Stimulated activated CD4-positive, alpha-beta T cell treated with anti-CD3 and anti-CD28 coated beads, TNF-alpha, amount 100 ng/mL, for 24 hours (primary cell): Measurements from ENCODE around the gene UNC5C.

ENCODE experiments used
- DNase-seq, 3 experiments: peaks; one replicate each; pipeline ENCODE4 v3.0.0-alpha.2; 2020; ENCODE audit warnings: low read depth in 3 of 3

Gene UNC5C

GRCh38 chr4:95466791-95467190, 82.0 kb downstream of the UNC5C start:
- no peak for DNase-seq

- DNase-seq = no peak
These were observed 83.8 kb downstream of the UNC5C start for GRCh38 chr4:95465010-95465409.

- no peak for DNase-seq
These were observed 85.9 kb downstream of the UNC5C start for GRCh38 chr4:95462921-95463320.

- no peak for DNase-seq
These were observed 91.4 kb downstream of the UNC5C start for GRCh38 chr4:95457353-95457752.

GRCh38 chr4:95450294-95450693, 98.5 kb downstream of the UNC5C start:
- DNase-seq = no peak

GRCh38 chr4:95446173-95446572, 102.6 kb downstream of the UNC5C start:
- DNase-seq = no peak

- DNase-seq = no peak
These were observed 103.5 kb downstream of the UNC5C start for GRCh38 chr4:95445251-95445650.

GRCh38 chr4:95444812-95445211, 104.0 kb downstream of the UNC5C start:
- DNase-seq = no peak

- DNase-seq = no peak
These were observed 108.9 kb downstream of the UNC5C start for GRCh38 chr4:95439896-95440295.

- no peak for DNase-seq
These were observed 109.7 kb downstream of the UNC5C start for GRCh38 chr4:95439071-95439470.

GRCh38 chr4:95432466-95432865, 116.3 kb downstream of the UNC5C start:
- DNase-seq = no peak

GRCh38 chr4:95431678-95432077, 117.1 kb downstream of the UNC5C start:
- DNase-seq = no peak

- DNase-seq = no peak
These were observed 119.4 kb downstream of the UNC5C start for GRCh38 chr4:95429416-95429815.

GRCh38 chr4:95428291-95429070, 120.3 kb downstream of the UNC5C start:
- DNase-seq = no peak

GRCh38 chr4:95426455-95426854, 122.3 kb downstream of the UNC5C start:
- no peak for DNase-seq

- DNase-seq = no peak
These were observed 126.3 kb downstream of the UNC5C start for GRCh38 chr4:95422436-95422835.

GRCh38 chr4:95421869-95422268, 126.9 kb downstream of the UNC5C start:
- DNase-seq = no peak

GRCh38 chr4:95417531-95417930, 131.2 kb downstream of the UNC5C start:
- no peak for DNase-seq

GRCh38 chr4:95415346-95415771, 133.4 kb downstream of the UNC5C start:
- DNase-seq = no peak

- no peak for DNase-seq
These were observed 137.2 kb downstream of the UNC5C start for GRCh38 chr4:95411371-95412088.

- DNase-seq = no peak
These were observed 138.3 kb downstream of the UNC5C start for GRCh38 chr4:95410387-95410977.

- DNase-seq = no peak
These were observed 139.0 kb downstream of the UNC5C start for GRCh38 chr4:95409750-95410149.

- no peak for DNase-seq
These were observed 139.6 kb downstream of the UNC5C start for GRCh38 chr4:95409127-95409526.
